HL-60 (cell line): ENCODE data around the gene ZNF236.
A peak's percentile ranks its signal among the peaks of the same experiment; 100 is the strongest.
"Not testable (repeated sequence)": the region's sequence is repeated elsewhere in the genome, so short reads cannot be mapped to it uniquely, and the experiment has no call there.

Experiments used
- DNase-seq, 2 experiments: peaks; one replicate each; pipeline ENCODE4 v3.0.0-alpha.2; 2010 to 2020; ENCODE audit warnings: low read depth in 1 of 2, low spot score in 1 of 2
- H3K27ac ChIP-seq: fragments of 250-450 bp; sonication (Bioruptor Pico); replicated peaks from 2 replicates; pipeline ENCODE4 v1.5.1; 2020; ENCODE audit warnings: mild to moderate bottlenecking, moderate library complexity
- H3K27me3 ChIP-seq: fragments of 250-450 bp; sonication (Bioruptor Pico); 2 replicates; pipeline ENCODE4 v1.5.1; 2021; ENCODE audit warnings: mild to moderate bottlenecking, moderate library complexity; ENCODE audit not compliant: insufficient read depth, poor library complexity, severe bottlenecking
- H3K4me3 ChIP-seq: replicated peaks from 2 replicates; pipeline ENCODE4 v1.5.1; 2011; ENCODE audit warnings: mild to moderate bottlenecking, control low read depth, low read length; ENCODE audit not compliant: insufficient read depth
- GABPA ChIP-seq: IDR thresholded peaks from 2 replicates; pipeline ENCODE4 v1.6.1; 2012; ENCODE audit warnings: low read depth
- POLR2AphosphoS5 ChIP-seq: IDR thresholded peaks from 2 replicates; pipeline ENCODE4 v1.6.1; 2012; ENCODE audit warnings: low read depth
- SPI1 ChIP-seq: IDR thresholded peaks from 2 replicates; pipeline ENCODE4 v1.6.1; 2012; ENCODE audit warnings: low read depth, mild to moderate bottlenecking, borderline replicate concordance
- TF ChIP-seq, protein P1 (sequence below): IDR thresholded peaks from one replicate; pipeline ENCODE4 v1.5.1; 2011; ENCODE audit warnings: low read length, control low read depth, inconsistent platforms; ENCODE audit not compliant: insufficient read depth
- TF ChIP-seq, protein P2 (sequence below): IDR thresholded peaks from 2 replicates; pipeline ENCODE4 v1.6.1; 2012; ENCODE audit warnings: low read depth; ENCODE audit not compliant: insufficient replicate concordance

Gene ZNF236

DNA sequence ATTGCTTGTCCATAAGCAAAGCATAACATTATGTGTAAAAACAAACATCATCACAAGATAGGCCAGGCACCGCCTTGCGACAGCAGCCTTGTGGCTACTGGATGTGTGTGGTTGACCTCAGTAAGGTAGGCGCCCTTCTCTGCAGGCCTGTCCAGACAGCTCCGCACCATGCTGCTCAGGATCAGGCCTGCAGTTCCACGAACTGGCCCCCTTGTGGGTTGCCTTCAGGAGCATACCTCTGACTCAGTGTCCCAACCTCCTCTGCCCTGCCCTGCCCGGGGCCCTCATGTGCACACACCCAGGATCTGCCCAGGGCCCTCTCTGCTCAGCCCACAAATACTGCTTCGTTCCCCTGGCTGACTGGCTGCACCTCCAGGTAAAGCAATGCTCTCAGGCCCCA is 16.1 kb upstream of the ZNF236 start:
- TF ChIP-seq POLR2AphosphoS5 (no peak), GABPA (no peak), SPI1 (no peak)
- TF ChIP-seq, protein P1, sequence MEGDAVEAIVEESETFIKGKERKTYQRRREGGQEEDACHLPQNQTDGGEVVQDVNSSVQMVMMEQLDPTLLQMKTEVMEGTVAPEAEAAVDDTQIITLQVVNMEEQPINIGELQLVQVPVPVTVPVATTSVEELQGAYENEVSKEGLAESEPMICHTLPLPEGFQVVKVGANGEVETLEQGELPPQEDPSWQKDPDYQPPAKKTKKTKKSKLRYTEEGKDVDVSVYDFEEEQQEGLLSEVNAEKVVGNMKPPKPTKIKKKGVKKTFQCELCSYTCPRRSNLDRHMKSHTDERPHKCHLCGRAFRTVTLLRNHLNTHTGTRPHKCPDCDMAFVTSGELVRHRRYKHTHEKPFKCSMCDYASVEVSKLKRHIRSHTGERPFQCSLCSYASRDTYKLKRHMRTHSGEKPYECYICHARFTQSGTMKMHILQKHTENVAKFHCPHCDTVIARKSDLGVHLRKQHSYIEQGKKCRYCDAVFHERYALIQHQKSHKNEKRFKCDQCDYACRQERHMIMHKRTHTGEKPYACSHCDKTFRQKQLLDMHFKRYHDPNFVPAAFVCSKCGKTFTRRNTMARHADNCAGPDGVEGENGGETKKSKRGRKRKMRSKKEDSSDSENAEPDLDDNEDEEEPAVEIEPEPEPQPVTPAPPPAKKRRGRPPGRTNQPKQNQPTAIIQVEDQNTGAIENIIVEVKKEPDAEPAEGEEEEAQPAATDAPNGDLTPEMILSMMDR: no peak
- TF ChIP-seq, protein P2, sequence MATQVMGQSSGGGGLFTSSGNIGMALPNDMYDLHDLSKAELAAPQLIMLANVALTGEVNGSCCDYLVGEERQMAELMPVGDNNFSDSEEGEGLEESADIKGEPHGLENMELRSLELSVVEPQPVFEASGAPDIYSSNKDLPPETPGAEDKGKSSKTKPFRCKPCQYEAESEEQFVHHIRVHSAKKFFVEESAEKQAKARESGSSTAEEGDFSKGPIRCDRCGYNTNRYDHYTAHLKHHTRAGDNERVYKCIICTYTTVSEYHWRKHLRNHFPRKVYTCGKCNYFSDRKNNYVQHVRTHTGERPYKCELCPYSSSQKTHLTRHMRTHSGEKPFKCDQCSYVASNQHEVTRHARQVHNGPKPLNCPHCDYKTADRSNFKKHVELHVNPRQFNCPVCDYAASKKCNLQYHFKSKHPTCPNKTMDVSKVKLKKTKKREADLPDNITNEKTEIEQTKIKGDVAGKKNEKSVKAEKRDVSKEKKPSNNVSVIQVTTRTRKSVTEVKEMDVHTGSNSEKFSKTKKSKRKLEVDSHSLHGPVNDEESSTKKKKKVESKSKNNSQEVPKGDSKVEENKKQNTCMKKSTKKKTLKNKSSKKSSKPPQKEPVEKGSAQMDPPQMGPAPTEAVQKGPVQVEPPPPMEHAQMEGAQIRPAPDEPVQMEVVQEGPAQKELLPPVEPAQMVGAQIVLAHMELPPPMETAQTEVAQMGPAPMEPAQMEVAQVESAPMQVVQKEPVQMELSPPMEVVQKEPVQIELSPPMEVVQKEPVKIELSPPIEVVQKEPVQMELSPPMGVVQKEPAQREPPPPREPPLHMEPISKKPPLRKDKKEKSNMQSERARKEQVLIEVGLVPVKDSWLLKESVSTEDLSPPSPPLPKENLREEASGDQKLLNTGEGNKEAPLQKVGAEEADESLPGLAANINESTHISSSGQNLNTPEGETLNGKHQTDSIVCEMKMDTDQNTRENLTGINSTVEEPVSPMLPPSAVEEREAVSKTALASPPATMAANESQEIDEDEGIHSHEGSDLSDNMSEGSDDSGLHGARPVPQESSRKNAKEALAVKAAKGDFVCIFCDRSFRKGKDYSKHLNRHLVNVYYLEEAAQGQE: no peak
- Histone ChIP-seq H3K27me3 (no peaks in the 10 kb centered on the region), H3K4me3 (no peak overlapping the region), H3K27ac (no peak overlapping the region)
- no peak for DNase-seq

DNA sequence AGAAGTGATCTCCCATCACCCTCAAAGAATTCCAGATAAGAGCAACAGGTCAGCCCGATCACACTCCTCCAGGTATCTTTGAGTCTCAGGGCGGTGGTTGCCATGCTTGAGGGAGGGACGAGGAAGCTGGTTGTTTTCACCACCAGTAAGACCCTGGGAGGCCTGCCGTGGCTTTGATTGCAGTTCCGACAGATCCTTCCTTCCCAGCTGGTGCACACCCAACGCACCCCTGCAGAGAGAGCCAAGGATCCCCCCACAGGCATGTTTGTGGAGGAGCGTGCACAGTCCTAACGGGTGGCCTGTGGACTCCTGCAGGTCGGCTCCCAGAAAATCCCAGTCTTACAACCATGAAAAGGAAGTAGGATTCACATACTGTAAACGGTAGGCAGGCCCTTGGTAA is 13.8 kb upstream of the ZNF236 start:
- Histone ChIP-seq H3K4me3 (no peak overlapping the region), H3K27ac (no peak overlapping the region), H3K27me3 (no peaks in the 10 kb centered on the region)
- no peak for DNase-seq
- TF ChIP-seq, protein P2: no peak
- no peak for TF ChIP-seq GABPA
- no peak for TF ChIP-seq POLR2AphosphoS5
- TF ChIP-seq, protein P1: no peak
- no peak for TF ChIP-seq SPI1

DNA sequence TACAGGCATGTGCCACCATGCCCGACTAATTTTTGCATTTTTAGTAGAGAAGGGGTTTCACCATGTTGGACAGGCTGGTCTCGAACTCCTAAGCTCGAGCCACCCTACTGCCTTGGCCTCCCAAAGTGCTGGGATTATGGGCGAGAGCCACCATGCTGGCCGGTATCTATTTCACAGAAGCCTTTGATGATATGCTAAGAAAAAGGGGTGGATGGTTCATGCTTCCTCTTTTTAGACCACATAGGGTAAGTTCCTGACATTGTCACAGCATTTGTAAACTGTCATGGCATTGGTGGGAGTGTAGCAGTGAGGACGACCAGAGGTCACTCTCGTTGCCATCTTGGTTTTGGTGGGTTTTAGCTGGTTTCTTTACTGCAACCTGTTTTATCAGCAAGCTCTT is 10.8 kb upstream of the ZNF236 start:
- H3K27ac ChIP-seq: peak overlapping the region; percentile 41
- DNase-seq: peak in 1 of 2 experiments; percentile 84
- peak; percentile 50; the same call in 1 of the 2 replicates for TF ChIP-seq SPI1
- not testable (repeated sequence) for H3K4me3 ChIP-seq, H3K27me3 ChIP-seq

DNA sequence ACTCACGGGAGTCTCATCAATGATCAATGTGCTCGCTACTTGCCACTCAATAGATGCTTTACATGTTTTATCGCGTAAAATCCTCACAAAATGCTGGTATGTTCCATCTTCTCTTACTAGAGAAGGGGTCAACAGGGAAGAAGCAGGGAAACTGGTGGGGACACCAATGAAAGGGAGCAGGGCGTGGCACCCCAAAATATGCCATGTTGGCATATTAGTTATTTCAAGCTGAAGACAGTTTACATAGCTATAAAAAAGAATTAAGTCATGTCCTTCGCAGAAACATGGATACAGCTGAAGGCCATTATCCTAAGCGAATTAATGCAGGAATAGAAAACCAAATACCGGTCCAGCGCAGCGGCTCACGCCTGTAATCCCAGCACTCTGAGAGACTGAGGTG is 8.1 kb upstream of the ZNF236 start:
- Histone ChIP-seq H3K4me3 (no peak overlapping the region), H3K27ac (no peak overlapping the region), H3K27me3 (no peaks in the 10 kb centered on the region)
- no peak for DNase-seq
- TF ChIP-seq GABPA (no peak), POLR2AphosphoS5 (no peak), SPI1 (no peak)
- TF ChIP-seq, protein P1: no peak
- TF ChIP-seq, protein P2: no peak
